GM19099 (cell line): ENCODE measurements around the gene FCN2.

Source experiments
- POLR2A ChIP-seq: IDR thresholded peaks from 3 replicates; pipeline ENCODE4 v1.6.1; 2011; ENCODE audit warnings: low read depth; ENCODE audit not compliant: insufficient read length; ENCODE audit errors: extremely low read depth

The FCN2 gene

DNA sequence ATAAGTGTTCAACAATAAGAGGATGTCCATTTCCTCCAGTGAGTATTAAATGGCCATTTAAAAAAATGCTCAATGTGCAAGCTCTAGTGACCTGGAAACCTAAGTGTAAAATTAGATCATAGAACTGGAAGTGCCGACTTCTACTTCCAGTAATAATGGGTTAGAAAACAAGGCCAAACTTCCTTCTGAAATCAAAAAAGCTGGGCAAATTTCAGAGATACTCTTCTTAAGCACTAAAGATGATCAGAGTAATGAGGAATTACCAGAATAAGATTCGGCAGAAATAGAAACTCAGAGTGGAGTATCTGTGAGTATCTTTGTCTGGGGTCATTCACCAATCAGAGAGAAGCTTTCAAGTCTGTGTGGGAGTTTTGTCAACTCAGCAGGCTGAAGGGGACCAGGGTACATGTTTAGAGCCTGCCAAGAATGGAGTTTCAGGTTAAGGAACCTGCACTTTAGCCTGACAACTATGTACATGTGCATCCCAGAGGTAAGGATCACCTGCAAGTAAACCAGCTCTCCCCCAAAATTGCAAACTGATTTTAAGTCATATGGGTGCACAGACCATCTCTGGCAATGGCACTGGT lies 17.1 kb downstream of the FCN2 start:
- no peak for TF ChIP-seq POLR2A

DNA sequence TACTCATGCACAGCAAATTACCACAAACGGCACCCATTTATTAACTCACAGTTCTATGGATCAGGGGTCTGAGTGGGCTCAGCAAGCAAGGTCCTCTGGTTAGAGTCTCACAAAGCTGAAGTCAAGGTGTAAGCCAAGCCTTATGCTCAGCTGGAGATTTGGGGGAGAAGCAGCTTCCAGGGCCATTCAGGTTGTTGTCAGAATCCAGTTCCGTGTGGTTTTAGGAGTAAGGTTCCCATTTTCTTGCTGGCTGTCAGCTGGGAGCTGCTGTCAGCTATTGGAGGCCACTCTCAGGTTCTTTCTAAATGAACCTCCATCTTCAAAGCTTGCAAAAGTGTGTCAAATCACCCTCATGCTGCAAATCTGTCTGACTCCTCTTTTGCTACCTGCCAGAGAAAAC lies 17.7 kb downstream of the FCN2 start:
- TF ChIP-seq POLR2A: no peak

DNA sequence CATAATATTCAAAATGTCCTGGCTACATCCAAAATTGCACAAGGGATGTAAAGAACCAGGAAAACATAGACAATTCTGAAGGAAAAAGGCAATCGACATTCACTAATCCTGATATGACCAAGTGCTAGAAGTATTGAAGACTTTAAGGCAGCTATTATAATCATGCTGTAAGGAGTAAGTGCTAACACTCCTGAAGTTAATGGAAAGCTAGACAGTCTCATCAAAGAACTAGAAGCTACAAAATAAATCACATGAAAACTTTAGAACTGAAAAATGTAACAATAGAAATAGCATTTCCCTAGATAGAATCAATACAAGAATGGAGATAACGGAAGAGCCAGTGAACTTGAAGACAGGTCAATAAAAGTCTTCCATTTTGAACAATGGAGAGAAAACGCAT lies 18.6 kb downstream of the FCN2 start:
- no peak for TF ChIP-seq POLR2A

- no peak for TF ChIP-seq POLR2A
These were observed 19.2 kb downstream of the FCN2 start for GRCh38 chr9:134899818-134900217.

- no peak for TF ChIP-seq POLR2A
These were observed 22.3 kb downstream of the FCN2 start for GRCh38 chr9:134902936-134903335.

DNA sequence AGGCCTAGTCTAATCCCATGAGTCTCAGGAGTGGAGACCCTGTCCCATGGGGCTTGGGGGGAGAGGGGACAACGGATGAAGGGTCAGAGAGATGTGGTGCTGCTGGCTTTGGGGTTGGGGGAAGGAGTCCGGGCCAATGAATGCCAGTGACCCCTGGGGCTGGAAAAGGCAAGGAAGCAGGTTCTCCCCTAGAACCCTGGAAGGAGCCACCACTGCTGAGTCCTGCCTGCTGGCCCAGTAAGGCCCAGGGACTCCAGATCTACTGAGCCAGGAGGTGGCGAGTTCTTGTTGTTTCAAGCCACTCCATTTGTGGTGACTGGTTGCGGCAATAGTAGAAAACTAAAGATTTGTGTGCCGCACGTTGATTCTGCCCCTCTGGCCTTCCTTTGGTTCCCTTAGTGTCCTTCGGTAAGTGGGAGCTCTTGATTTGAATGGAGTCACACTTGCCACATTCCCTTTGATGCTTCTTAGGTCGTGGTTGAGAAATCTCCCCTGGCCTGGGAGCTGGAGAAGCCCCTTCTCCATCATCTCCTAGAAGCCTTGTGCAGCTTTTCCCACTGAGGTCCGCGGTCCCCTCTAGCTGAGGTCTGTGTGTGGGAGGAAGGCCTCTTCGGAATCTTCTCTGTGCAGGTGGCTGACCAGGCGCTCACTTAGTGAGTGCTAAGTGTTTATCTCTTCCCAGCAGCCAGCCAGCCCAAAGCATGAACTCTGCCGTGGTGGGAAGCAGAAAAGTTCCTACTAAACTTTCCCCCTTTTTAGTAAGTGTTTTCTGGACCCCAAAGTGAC lies 28.1 kb downstream of the FCN2 start:
- TF ChIP-seq POLR2A: no peak

DNA sequence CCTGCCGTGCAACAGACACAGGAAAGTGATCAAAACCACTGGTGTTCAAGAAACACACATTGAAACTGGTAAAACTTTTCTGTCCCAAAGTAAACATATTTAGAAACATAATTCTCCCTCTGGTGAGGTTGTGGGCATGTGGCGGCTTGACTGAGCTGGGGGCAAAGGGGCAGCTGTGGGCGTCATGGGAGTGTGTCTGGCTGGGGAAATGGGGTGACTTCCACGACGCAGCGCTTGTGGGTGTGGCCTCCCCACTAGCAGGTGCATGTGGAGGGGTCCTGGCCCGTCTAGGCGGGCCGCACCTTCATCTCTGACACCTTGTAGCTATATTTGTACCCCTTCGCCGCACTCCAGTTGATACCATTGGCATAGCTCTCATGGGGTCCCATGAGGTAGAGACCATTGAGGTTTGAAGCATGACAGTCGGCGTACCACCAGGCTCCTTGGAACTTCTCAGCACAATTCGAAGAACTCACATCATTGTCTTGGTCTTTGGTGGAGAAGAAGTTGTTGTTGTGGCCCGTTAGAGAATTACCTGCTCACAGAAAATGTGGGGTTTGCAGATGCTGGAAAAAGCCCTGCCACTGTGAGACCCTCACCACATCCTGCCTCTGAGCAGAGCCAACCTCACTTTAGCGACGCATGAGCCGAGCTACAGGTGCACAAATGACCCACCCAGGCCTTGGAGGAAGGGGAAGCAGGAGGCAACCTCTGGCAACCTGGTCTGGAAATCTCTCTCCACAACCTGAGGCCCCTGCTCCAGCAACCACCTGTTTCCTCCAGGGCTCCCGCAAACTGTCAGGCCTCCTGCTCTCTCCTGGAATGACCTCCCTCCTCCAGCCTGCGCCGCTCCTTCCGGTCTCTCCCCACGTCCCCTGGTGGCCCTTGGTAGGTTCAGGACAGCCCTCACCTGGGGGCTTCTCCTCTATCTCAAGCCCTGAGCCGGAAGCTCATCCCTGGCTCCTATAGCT lies 29.2 kb downstream of the FCN2 start:
- no peak for TF ChIP-seq POLR2A

DNA sequence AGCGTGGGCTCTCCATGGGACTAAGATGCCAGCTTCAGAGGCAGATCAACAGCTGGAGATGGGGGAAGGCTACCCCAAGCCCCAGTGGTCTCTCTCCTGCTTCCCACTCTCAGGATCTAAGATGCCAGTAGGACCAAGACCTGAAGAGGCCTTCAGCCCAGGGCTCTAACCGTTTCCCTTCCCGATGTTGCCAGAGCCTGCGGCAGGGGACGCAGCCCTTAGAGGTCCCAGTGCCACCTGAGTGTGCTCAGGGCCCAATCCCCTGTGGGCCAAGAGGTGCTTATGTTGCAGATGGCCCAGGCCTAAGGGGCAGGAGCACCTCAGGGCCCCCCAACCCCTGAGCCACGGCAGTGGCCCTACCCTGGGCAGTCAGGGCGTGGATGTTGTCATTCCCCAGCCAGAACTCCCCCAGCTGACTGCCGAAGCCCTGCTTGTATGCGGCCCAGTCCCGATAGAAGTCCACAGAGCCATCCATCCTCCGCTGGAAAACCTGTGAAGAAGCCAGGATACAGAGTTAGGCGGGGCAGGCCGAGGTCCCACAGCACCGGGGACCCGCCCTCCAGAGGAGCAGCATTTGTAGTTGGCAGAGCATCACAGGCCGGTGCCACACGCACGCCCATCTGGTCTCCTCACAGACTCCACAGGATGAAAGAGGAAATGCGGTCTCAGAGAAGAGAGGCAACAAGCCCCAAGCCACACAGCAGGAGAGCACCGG lies 31.7 kb downstream of the FCN2 start:
- no peak for TF ChIP-seq POLR2A

DNA sequence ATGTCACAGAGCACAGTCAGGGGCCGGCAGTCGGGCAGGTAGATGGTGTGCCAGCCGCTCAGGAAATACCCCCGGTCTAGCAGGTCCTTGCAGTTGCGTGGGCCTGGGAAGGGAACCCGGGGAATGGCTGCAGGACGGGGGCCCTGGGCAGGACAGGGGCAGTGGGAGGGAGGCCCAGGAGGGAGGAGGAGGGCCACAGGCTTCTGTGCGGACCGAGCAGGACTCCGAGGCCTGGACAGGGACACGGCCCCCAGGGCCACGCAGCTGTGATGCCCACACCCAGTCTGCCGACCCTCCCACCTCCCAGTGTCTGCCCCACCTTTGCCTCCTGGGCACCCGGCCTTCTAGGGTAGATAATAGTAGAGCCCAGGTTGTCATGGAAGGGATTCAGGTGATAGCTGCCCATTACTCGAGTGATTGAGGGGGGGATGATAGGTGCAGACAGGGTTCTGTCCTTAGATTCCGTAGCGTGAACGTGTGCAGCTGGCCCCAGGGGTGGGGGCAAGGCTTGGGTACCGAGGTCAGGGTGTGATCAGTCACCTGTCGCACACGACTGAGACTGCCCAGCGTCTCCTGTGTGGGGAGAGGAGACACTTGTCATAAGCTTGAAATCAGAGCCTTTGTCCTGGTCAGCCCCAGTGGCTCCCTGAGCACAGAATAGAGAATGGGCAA lies 32.6 kb downstream of the FCN2 start:
- TF ChIP-seq POLR2A: no peak

DNA sequence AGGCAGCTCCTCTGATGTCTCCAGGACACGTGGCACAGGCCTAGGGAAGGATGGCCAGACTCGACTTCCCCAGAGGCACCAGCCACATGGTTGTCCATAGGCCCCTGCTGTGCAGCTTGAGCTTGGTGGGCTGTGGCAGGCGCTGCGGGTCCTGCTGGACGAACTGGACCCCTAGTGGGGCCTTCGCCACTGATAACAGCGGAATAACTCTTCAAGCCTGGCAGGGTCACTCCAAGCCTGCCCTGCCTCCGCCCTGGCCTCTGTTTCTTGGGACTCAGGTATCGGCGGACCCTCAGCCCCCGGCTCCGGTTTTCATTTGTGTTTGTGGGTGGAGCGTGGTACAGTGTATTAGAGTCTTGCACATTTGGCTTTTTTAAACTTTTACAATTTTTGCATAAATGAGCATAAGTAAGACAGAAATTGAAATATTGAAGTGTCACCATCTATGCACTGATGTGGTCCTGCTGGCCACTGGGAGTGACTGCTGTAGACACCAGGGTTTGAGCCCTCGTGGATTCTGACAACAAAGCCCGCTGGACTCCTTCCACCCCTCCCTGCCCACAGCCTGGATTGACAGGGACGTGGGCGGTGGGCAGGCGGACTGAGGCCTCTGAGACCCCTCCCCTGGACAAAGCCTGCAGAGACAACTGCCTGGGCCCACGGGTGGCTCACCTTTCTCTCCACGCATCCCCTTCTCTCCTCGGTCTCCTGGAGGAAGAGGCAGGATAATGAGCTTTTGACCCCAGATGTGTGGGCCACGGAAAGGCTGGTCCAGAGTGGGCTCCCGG lies 33.3 kb downstream of the FCN2 start:
- TF ChIP-seq POLR2A: no peak

DNA sequence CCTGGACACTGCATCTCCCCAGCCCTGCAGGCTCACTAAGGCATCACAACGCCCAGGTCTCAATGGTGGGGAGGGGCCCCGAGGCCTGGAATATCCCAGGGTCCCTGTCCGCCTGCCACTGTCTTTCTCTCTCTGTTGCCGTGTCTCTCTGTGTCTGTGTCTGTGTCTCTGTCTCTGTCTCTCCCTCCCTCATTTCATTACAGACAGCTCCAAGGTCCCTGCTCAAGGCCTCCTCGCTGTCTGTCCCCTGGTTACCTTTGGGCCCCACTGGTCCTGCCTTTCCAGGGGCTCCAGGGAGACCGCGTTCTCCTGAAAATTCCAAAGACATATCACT lies 33.9 kb downstream of the FCN2 start:
- TF ChIP-seq POLR2A: no peak

GRCh38 chr9:134915046-134915985 lies 34.7 kb downstream of the FCN2 start:
- no peak for TF ChIP-seq POLR2A

DNA sequence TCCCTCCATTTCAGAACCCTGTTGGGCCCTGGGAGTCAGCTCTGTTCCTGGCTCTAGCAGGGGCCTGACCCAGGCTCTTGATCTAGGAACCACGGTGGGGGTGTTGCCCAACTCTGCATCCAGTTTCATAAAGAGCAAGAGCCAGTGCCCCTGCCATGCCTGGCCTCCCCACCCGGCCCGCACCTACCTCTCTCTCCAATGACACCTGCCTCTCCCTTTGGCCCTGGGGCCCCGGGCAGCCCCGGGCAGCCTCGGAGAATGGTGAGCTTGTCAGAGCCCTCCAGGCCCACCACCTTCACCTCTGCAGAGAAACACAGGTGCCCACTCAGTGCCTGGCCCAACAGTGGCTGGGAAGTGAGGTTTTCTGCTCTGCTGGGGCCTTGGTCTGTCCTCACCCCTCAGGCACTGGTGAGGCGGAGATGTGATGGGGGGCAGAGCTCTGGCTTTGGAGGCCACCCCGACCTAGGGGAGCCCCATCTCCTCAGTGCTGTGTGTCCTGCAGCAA lies 35.6 kb downstream of the FCN2 start:
- TF ChIP-seq POLR2A: no peak
